Measurements from ENCODE around the gene PNLDC1.
"Not testable (repeated sequence)": the region's sequence is repeated elsewhere in the genome, so short reads cannot be mapped to it uniquely, and the experiment has no call there.

Gene PNLDC1

DNA sequence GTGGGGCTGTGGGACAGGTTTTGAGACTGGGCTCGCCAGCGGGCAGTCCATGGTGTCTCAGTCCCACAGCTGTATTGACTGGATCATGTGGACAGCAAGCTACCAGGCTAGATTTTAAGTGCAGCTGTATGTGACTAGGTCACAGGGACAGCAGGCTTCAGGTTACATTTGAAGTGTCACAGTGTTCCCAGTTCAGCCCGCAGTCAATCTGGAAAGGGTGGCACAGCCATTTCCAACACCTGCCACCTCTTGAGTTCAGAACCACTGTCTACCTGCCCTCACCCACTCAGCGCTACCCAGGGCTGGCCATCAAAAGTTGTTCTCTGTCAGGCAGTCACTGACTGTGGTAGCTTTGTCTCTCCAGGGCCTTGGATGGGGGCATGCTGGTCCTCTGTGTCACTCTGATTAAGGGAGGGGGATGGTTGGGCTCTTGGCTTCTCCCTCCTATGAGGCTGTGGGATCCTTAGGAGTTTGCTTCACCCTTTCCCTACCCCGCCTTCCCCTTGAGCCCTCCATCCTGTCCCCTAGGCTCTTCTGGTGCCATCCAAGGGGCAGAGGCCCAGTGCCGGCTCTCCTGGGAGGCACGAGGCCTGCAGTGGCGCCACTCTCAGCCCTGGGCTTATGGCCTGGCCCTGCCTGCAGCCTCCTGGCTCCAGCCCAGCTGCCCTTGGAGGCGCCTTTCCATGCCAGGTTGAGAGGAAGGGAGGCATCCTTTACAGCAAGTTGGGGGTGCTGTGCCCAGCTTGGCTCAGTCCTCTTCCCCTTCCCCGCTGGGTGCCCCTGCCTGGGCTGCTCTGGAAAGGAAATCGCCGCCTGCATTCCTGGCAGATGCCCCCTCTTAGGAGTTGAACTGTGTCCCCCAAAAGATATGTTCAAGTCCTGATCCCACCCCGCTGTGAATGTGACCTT lies 44.9 kb downstream of the PNLDC1 start:
- in situ Hi-C loops (cut with MboI; ENCODE audit: low sequenced_read_pairs, unreplicated experiment) = no loop called here

DNA sequence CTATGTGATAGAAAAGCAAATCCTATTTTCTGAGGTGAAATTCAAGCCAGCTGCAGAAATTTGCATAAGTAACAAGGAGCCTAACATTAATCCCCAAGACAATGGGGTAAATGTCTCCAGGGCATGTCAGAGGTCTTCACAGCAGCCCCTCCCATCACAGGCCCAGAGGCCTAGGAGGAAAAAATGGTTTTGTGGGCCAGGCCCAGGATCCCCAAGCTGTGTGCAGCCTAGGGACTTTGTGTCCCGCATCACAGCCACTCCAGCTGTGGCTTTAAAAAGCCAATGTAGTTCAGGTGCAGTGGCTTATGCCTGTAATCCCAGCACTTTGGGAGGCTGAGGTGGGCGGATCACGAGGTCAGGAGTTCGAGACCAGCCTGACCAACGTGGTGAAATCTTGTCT lies 48.5 kb downstream of the PNLDC1 start:
- in situ Hi-C loops (cut with MboI; ENCODE audit: low sequenced_read_pairs, unreplicated experiment); DNase-seq (ENCODE audit: low spot score): not testable (repeated sequence)

More for the DNA sequence above, 44.9 kb downstream of the PNLDC1 start:
- no peak for DNase-seq (ENCODE audit: low spot score)
- TF ChIP-seq, protein P1, sequence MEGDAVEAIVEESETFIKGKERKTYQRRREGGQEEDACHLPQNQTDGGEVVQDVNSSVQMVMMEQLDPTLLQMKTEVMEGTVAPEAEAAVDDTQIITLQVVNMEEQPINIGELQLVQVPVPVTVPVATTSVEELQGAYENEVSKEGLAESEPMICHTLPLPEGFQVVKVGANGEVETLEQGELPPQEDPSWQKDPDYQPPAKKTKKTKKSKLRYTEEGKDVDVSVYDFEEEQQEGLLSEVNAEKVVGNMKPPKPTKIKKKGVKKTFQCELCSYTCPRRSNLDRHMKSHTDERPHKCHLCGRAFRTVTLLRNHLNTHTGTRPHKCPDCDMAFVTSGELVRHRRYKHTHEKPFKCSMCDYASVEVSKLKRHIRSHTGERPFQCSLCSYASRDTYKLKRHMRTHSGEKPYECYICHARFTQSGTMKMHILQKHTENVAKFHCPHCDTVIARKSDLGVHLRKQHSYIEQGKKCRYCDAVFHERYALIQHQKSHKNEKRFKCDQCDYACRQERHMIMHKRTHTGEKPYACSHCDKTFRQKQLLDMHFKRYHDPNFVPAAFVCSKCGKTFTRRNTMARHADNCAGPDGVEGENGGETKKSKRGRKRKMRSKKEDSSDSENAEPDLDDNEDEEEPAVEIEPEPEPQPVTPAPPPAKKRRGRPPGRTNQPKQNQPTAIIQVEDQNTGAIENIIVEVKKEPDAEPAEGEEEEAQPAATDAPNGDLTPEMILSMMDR (IDR thresholded peaks at IDR 0.05; ENCODE audit: borderline replicate concordance, control extremely low read depth, extremely low read depth, insufficient read depth, missing control alignments) = no peak

- not testable (repeated sequence) for DNase-seq (ENCODE audit: low spot score)
- in situ Hi-C loops (cut with MboI; ENCODE audit: low sequenced_read_pairs, unreplicated experiment) = loop anchor here (25.0 kb wide), 1 partner anchor 612 kb away; no protein-coding TSS in a partner anchor
Measured at GRCh38 chr6:159849851-159850250, 49.8 kb downstream of the PNLDC1 start.

DNA sequence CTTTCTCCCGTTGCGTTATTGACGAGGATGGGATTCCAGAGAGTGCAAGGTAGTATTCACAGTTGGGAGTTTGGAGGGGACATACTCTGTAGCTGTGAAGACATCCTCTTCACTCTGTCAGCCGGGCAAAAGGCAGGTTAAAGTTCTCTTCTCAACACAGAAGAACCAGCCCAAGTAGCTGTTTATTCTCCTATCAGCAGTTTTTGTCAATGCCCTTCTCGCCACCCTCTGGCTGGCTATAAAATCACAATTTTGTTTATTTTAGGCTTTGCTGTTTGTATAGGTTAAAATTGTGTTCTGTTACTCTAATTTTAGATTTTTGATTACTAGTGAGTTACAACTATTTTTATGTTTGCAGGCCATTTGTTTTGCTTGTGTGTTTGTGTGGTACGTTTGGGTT lies 52.8 kb downstream of the PNLDC1 start:
- in situ Hi-C loops (cut with MboI; ENCODE audit: low sequenced_read_pairs, unreplicated experiment) = loop anchor here (25.0 kb wide), 1 partner anchor 609 kb away; no protein-coding TSS in a partner anchor
- TF ChIP-seq, protein P1 (IDR thresholded peaks at IDR 0.05; ENCODE audit: borderline replicate concordance, control extremely low read depth, extremely low read depth, insufficient read depth, missing control alignments) = no peak
- no peak for DNase-seq (ENCODE audit: low spot score)

DNA sequence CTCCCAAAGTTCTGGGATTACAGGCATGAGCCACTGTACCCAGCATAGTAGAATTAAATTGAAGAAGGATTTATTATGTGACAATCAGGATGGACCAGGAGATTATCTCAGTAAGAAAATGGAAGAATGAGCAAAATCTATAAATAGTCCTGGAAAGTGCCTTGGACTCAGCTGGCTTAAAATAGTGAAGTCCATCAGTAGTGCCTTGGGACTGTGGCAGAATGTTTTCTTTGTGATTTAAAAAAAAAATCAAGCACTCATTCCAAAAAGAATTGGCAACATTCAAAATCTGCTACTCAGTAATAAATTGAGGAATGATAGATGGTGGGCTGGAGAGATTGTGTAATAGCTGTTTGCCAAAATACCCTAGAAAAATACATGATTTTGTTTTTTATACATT lies 53.7 kb downstream of the PNLDC1 start:
- DNase-seq (ENCODE audit: low spot score) = no peak
- in situ Hi-C loops (cut with MboI; ENCODE audit: low sequenced_read_pairs, unreplicated experiment) = loop anchor here (25.0 kb wide), 1 partner anchor 609 kb away; no protein-coding TSS in a partner anchor
- TF ChIP-seq, protein P1 (IDR thresholded peaks at IDR 0.05; ENCODE audit: borderline replicate concordance, control extremely low read depth, extremely low read depth, insufficient read depth, missing control alignments) = no peak

DNA sequence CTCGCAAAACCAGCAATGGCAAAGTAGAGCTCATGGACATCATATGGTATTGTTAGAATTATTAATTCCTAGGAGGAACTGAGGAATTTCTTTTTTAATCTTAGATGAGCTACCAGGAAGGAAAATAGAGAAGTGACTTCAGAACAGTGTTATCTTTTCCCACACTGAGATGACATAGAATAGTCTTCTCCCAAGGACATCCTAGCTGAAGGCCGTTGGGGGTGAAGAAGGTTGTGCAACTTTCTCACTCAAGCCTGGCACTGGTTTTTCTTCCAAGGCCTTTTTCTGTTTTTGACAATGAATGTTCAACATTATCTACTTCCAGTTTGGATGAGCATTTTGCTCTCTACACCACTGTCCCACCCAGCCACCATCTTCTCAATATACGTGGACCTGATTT lies 54.9 kb downstream of the PNLDC1 start:
- TF ChIP-seq, protein P1 (IDR thresholded peaks at IDR 0.05; ENCODE audit: borderline replicate concordance, control extremely low read depth, extremely low read depth, insufficient read depth, missing control alignments) = no peak
- in situ Hi-C loops (cut with MboI; ENCODE audit: low sequenced_read_pairs, unreplicated experiment) = loop anchor here (25.0 kb wide), 1 partner anchor 607 kb away; no protein-coding TSS in a partner anchor
- no peak for DNase-seq (ENCODE audit: low spot score)

DNA sequence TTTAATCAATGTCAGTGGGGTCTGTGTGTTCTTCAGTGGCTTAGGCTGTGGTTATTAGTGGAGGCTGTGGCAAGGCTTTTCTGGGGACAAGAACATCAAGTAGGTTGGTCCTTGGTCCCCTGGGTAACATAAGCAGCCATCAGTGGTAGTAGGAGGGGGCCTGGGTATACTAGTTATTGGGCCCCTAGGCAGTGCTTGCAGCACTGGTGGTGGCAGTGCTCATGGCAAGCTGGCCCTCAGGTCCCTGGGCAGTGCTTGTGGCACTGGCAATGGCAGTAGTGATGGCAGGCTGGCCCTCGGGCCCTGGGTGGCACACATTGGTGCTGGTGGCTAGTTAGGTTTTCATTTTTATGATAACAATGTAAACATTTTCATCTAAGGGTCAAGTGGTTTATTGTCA lies 58.2 kb downstream of the PNLDC1 start:
- no peak for DNase-seq (ENCODE audit: low spot score)
- in situ Hi-C loops (cut with MboI; ENCODE audit: low sequenced_read_pairs, unreplicated experiment) = loop anchor here (25.0 kb wide), 1 partner anchor 604 kb away; no protein-coding TSS in a partner anchor
- TF ChIP-seq, protein P1 (IDR thresholded peaks at IDR 0.05; ENCODE audit: borderline replicate concordance, control extremely low read depth, extremely low read depth, insufficient read depth, missing control alignments) = no peak
